Fibroblast of lung (primary cell): ENCODE data around the gene RAP1GAP2.

Source experiments
- CTCF ChIP-seq, 2 donors: IDR thresholded peaks in 1 of 2; conservative IDR thresholded peaks in 1 of 2; 1 replicate in 1 of 2; 2 replicates in 1 of 2; pipeline ENCODE4 v1.5.1; 2011 to 2012; ENCODE audit warnings: low read length in 2 of 2, control low read depth in 1 of 2, inconsistent platforms in 1 of 2, low read depth in 1 of 2, mild to moderate bottlenecking in 1 of 2
- EZH2 ChIP-seq: IDR thresholded peaks from 2 replicates; pipeline ENCODE4 v1.5.1; 2012; ENCODE audit warnings: low read length, control low read depth, mild to moderate bottlenecking; ENCODE audit errors: missing control alignments

DNA sequence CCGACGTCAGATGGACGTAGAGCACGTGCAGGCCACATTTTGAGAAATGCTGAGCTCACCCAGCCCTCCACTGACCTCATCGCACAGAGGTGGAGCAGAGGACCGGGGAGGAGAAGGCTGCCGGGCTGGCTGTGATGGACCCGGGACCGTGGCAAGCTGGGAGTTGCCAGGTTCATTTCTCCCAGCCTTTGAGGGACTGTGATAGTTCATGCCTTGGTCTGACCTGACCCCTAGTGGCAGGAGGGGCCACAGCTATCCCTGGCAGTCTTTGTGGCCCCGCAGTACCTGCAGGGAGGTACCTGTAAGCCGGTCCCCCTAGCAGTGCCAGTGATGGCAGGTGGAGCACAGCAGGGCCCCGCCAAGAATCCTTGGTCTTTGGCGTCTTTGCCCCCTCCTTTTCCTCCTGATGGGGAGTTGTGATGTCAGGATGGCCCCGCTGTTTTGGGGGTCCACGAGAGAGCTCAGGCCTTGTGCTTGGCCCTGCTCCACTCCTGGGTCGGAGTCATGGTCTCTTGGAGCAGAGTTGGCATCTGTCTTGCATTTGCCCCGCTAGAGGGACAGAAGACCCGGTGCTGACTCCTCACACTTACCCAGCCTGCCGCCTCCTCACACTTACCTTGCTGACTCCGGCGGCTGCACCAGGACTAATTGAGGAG lies 216.8 kb downstream of the RAP1GAP2 start:
- TF ChIP-seq CTCF (conservative IDR thresholded peaks at IDR 0.05 in 1 of 2, IDR thresholded peaks at IDR 0.05 in 1 of 2; ENCODE audit: low read depth in 1 of 2, low read length in 2 of 2): peak; percentile 68 to 73
- no peak for TF ChIP-seq EZH2
